Smooth muscle cell (in vitro differentiated cells): Measurements from ENCODE around the gene ARHGEF12. TPM values are rescaled to one million over a fixed set of nuclear protein-coding genes. Genes with fewer than 3 reads are reported as not detected.

Experiments
- DNase-seq: peaks from one replicate; lab custom pipeline; 2025; ENCODE audit not compliant: unreplicated experiment; lab: John Stamatoyannopoulos, UW
- H2AFZ ChIP-seq: fragments of 200-600 bp; sonication (generic); 2 replicates; pipeline ENCODE4 v1.6.0; 2016; ENCODE audit warnings: antibody characterized with exemption, low read depth, mild to moderate bottlenecking
- H3F3A ChIP-seq: fragments of 200-600 bp; sonication (generic); 2 replicates; pipeline ENCODE4 v1.6.0; 2017; ENCODE audit warnings: antibody characterized with exemption, low read depth
- H3K27ac ChIP-seq: fragments of 200-600 bp; sonication (generic); 2 replicates; pipeline ENCODE4 v1.5.1; 2016; ENCODE audit warnings: low read depth, mild to moderate bottlenecking
- H3K27me3 ChIP-seq: fragments of 200-600 bp; sonication (generic); 2 replicates; pipeline ENCODE4 v1.6.1; 2016; ENCODE audit warnings: low read depth, mild to moderate bottlenecking
- H3K36me3 ChIP-seq: fragments of 200-600 bp; sonication (generic); 2 replicates; pipeline ENCODE4 v1.5.1; 2016; ENCODE audit warnings: low read depth
- H3K4me1 ChIP-seq: fragments of 200-600 bp; sonication (generic); 2 replicates; pipeline ENCODE4 v1.5.1; 2016; ENCODE audit warnings: low read depth
- H3K4me2 ChIP-seq: fragments of 200-600 bp; sonication (generic); 2 replicates; pipeline ENCODE4 v1.6.0; 2016; ENCODE audit warnings: mild to moderate bottlenecking
- H3K4me3 ChIP-seq: fragments of 200-600 bp; sonication (generic); 2 replicates; pipeline ENCODE4 v1.5.1; 2016; ENCODE audit warnings: mild to moderate bottlenecking
- H3K79me2 ChIP-seq: fragments of 200-600 bp; sonication (generic); 2 replicates; pipeline ENCODE4 v1.6.0; 2016; ENCODE audit warnings: low read depth, mild to moderate bottlenecking
- H3K9ac ChIP-seq: fragments of 200-600 bp; sonication (generic); 2 replicates; pipeline ENCODE4 v1.6.0; 2016; ENCODE audit warnings: low read depth
- H3K9me3 ChIP-seq: fragments of 200-600 bp; sonication (generic); replicated peaks from 2 replicates; pipeline ENCODE4 v1.5.1; 2016; ENCODE audit warnings: low read depth
- H4K20me1 ChIP-seq: fragments of 200-600 bp; sonication (generic); 2 replicates; pipeline ENCODE4 v1.6.0; 2016; ENCODE audit warnings: low read depth
- CTCF ChIP-seq: fragments of 200-600 bp; sonication (generic); IDR thresholded peaks from 2 replicates; pipeline ENCODE4 v1.5.1; 2017; ENCODE audit warnings: borderline replicate concordance, mild to moderate bottlenecking, antibody characterized with exemption; ENCODE audit not compliant: insufficient read depth, poor library complexity, severe bottlenecking
- WGBS: methylation state at CpG from one replicate; pipeline ENCODE4 v1.1.7; 2016; ENCODE audit warnings: low lambda C conversion rate; 5-methylcytosine and 5-hydroxymethylcytosine counted together
- polyA plus RNA-seq: library from polyadenylated mRNA; unstranded; fragments of >200 nt; fragmentation: Nextera tagmentation; extraction: Ambion mirVana; gene quantifications from 2 replicates; pipeline ENCODE4 v1.2.1, GENCODE V29; 2016
- total RNA-seq: library from RNA; depleted of rRNA; stranded (reverse); fragments of >200 nt; gene quantifications from 2 replicates; pipeline ENCODE4 v1.2.3, GENCODE V29; 2014

Gene ARHGEF12
- total and polyA plus RNA-seq, 2 experiments from 2014 or later: 24.6 to 89.4 TPM

GRCh38 chr11:120326845-120327281, 9.3 kb upstream of the ARHGEF12 start:
- DNase-seq: no peak
- Histone ChIP-seq H3K9ac (no peak overlapping the region), H3K4me2 (peak overlapping the region; percentile 94), H3K4me3 (peak overlapping the region; percentile 98), H3K9me3 (no peaks in the 10 kb centered on the region), H3K27ac (peak overlapping the region; percentile 74), H2AFZ (no peak overlapping the region), H3K27me3 (no peaks in the 10 kb centered on the region), H3K36me3 (no peaks in the 10 kb centered on the region), H4K20me1 (peaks cover 3% of the 10 kb centered on the region), H3K4me1 (peaks cover 26% of the 10 kb centered on the region), H3K79me2 (peaks cover 21% of the 10 kb centered on the region), H3F3A (peaks cover 28% of the 10 kb centered on the region)
- 38% methylated on average over 4 of the region's 4 CpGs for WGBS
- no peak for TF ChIP-seq CTCF

DNA sequence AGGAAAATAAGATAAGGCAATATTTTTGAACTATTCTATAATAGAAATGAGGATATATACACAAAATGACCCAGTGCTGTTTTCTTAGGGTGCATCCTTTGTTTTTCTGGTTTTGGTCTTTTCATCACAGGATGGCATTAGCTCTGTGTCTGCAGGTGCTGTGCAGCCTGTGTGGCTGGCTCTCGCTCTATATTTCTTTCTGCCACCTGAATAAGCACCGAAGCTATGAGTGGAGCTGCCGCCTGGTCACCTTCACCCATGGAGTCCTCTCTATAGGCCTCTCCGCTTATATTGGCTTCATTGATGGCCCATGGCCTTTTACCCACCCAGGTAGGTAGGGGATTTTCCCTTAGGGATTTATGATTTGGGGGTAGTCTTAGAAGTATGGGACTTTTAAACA, 8.9 kb upstream of the ARHGEF12 start:
- H3K4me2 ChIP-seq: peak overlapping the region; percentile 94
- H3K4me3 ChIP-seq: no peak overlapping the region
- peaks cover 26% of the 10 kb centered on the region for H3K4me1 ChIP-seq
- H2AFZ ChIP-seq: no peak overlapping the region
- H3K27ac ChIP-seq: peak overlapping the region; percentile 74
- H3K36me3 ChIP-seq: no peaks in the 10 kb centered on the region
- no peaks in the 10 kb centered on the region for H3K9me3 ChIP-seq
- peaks cover 21% of the 10 kb centered on the region for H3K79me2 ChIP-seq
- no peak overlapping the region for H3K9ac ChIP-seq
- peaks cover 3% of the 10 kb centered on the region for H4K20me1 ChIP-seq
- H3K27me3 ChIP-seq: no peaks in the 10 kb centered on the region
- 98% methylated on average over 4 of the region's 4 CpGs for WGBS
- DNase-seq: no peak
- peaks cover 33% of the 10 kb centered on the region for H3F3A ChIP-seq
- TF ChIP-seq CTCF: no peak

DNA sequence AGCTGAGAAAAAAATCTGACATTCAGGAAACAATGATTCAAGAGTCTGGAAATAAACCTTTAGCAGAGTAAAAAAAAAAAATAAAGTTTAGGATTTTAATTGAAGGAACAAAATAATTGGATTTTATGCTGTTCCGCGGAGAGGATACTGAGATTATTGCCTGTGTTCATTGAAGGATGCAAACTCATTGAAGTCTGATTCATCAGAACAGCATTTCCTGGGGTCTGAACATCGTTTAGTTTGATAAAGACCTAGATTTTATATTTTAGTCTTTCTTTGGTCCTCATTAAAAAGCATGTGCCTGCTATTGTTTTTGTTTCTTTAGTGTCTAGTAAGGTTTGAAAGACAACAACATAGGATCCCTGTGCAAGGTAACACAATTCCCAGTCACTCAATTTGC, 6.7 kb upstream of the ARHGEF12 start:
- Histone ChIP-seq H3K9ac (no peak overlapping the region), H3K4me1 (peaks cover 26% of the 10 kb centered on the region), H3K4me2 (no peak overlapping the region), H3K79me2 (peaks cover 21% of the 10 kb centered on the region), H2AFZ (no peak overlapping the region), H3K4me3 (no peak overlapping the region), H4K20me1 (peaks cover 3% of the 10 kb centered on the region), H3F3A (peaks cover 44% of the 10 kb centered on the region), H3K9me3 (no peaks in the 10 kb centered on the region), H3K27me3 (no peaks in the 10 kb centered on the region), H3K27ac (no peak overlapping the region), H3K36me3 (no peaks in the 10 kb centered on the region)
- no peak for DNase-seq
- TF ChIP-seq CTCF: no peak
- WGBS: 65% methylated on average over 3 of the region's 3 CpGs

DNA sequence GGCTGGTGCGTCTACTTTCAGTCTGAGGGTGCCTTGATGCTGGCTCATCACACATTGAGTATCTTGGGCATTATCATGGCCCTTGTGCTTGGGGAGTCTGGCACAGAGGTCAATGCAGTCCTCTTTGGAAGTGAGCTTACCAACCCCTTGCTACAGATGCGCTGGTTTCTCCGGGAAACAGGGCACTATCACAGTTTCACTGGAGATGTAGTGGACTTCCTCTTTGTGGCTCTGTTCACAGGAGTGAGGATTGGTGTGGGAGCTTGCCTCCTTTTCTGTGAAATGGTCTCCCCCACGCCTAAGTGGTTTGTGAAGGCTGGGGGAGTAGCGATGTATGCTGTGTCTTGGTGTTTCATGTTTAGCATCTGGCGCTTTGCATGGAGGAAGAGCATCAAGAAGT, 6.2 kb upstream of the ARHGEF12 start:
- Histone ChIP-seq H3K36me3 (no peaks in the 10 kb centered on the region), H3K4me3 (no peak overlapping the region), H3K9ac (no peak overlapping the region), H3K27ac (no peak overlapping the region), H4K20me1 (peaks cover 3% of the 10 kb centered on the region), H3K79me2 (peaks cover 21% of the 10 kb centered on the region), H2AFZ (no peak overlapping the region), H3K4me2 (no peak overlapping the region), H3K9me3 (no peaks in the 10 kb centered on the region), H3K27me3 (no peaks in the 10 kb centered on the region), H3F3A (peaks cover 46% of the 10 kb centered on the region), H3K4me1 (peaks cover 27% of the 10 kb centered on the region)
- no peak for TF ChIP-seq CTCF
- 99% methylated on average over 6 of the region's 6 CpGs for WGBS
- no peak for DNase-seq
